Measurements from ENCODE around the gene LDLRAP1.
A peak's percentile ranks its signal among the peaks of the same experiment; 100 is the strongest.

The LDLRAP1 gene

DNA sequence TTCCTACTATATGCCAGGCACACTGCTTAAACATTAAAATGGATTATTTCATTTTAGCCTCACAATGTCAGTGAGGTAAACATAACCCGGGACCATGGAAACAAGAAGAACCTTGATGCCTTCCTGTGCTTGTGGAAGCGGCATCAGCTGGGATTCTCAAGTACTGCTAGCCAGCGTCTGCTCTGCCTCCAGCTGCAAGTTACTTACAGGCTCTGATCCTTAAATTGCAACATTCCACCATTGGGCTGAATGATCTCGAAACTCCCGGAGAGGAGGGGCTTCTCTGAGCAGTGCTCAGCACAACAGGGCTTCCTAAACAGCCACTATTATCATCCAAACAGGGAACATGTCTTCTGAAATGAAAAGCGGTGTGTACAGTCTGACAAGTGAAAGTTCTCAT lies 66.5 kb downstream of the LDLRAP1 start:
- DNase-seq = no peak

DNA sequence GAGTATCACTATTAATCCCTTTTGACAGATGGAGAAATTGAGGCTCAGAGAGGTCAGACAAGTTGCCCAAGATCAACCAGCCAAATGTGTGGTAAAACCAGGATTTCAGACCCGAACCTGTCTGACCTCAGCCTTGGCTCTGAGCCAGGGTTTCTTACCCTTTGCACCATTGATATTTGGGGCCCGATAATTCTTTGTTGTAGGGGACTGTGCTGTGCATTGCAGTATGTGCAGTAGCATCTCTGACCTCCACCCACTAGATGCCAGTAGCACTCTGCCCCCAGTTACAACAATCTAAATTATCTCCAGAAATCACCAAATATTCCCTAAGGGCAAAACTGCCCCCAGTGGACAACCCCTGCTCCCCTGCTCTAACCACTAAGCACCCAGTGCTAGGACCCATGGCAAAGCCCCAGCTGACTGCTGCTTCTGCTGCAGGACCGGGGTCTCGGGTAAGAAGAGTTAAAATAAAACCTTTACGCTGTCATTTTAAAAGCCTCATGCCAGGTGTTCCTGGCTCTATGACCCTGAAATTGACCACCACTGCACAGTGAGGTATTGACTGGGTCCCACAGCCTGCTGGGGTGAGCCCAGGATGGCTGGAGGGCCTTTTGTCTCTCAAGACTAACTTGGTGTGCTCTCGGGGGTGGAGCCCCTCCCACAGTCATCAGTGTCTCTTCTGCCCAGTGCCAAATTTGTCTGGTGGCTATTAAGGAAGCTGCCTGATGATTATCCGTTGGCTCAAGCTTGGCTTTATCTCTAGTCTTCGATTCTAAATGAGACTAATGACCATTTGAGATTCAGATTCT lies 67.6 kb downstream of the LDLRAP1 start:
- no peak for DNase-seq

DNA sequence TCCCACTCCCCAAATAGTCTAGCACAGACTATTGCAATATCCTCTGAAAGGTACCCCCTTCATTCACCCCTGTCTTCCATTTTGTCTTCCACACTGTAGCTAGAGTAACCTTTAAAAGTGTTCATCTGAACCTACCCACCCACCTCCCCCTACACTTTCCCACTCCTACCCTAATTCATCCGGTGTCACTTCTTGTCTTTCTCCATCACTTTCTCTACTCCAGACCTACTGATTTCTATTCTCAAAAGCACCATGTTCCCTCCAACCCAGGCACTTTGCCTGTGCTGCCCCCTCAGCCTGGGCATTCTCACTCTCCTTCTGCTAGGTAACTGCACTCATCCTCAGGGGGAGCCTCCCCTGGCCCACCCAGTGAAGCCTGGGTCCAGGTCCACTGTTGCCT lies 68.4 kb downstream of the LDLRAP1 start:
- no peak for DNase-seq

DNA sequence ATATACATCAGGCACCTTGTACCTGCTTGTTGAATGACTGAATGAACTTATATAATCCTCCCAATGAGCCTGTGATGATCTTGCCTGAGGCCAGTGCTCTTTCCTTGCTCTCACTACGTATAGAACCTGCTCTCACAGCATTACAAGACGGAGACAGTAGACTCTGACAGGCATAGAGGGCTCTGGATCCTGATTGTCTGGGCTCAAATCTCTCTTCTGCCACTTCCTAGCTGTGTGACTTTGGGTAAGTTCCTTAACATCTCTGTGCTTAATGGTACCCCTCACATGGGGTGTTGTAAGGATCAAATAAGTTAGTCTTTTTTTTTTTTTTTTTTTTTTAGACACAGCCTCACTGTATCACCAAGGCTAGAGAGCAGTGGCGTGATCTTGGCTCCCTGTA lies 69.0 kb downstream of the LDLRAP1 start:
- DNase-seq = no peak

DNA sequence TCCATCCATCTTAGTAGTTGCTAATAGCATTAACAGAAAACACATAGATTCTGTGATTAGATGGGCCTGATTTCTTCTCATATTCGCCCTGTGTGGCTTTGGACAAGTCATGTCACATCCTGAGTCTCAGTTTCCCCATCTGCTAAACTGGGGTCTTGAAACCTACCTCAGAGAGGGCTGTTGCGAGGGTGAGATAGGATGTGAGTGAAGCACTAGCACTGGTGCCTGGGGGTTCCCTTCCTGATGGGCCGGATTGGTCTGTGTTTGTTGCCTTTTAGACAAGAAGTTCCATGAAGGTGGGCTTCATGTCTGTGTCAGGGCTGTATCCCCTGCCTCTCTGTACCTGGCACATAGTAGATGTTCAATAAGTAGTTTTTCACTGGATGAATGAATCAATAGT lies 69.7 kb downstream of the LDLRAP1 start:
- DNase-seq = no peak

DNA sequence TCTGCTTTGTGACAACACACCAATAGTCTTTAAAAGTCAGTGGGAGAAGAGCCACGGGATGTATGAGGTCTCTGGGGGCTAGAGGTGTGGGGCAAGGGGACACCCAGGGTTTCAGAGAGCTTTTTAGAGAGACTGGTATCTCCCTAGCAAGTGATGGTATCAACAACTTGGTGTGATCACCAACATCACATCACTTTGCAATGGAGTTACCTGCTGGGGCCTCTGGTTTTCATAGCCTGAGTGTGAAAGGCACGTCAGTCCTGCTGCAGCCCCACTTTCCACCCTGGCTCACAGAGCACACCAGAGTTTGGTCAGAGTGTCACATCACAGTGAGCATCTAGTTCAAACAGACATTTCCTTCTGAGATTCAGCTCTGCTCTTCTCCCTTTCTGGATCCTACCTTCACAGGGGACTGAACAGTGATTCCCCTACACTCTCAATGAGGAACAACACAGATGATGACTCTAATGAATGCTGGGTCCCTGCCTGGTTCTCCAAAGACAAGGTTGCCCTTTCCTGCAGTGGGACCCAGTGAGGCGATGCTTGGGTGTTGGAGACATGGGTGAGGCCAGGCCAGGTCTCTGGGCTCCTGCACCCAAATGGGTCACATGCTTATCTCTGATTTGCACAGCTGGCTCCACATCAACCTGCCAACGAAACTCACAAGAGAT lies 71.2 kb downstream of the LDLRAP1 start:
- no peak for DNase-seq

DNA sequence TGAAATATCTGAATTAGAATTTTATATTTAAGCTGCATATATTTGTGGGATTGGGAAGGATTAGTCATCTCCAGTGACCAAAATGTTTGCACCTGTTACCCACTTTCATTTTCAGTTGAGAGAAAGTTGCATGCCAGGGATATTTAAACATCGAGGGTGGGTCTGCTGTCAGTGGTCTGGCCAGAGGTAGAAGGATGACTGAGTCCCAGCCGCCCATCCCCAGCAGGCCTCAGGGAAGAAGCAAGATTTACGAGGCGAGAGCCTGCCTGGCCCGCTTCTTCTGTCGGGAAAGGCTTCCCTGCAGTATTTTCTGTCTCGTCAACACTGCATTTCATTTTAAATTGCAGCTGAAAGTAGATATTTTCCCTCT lies 71.8 kb downstream of the LDLRAP1 start:
- no peak for DNase-seq

DNA sequence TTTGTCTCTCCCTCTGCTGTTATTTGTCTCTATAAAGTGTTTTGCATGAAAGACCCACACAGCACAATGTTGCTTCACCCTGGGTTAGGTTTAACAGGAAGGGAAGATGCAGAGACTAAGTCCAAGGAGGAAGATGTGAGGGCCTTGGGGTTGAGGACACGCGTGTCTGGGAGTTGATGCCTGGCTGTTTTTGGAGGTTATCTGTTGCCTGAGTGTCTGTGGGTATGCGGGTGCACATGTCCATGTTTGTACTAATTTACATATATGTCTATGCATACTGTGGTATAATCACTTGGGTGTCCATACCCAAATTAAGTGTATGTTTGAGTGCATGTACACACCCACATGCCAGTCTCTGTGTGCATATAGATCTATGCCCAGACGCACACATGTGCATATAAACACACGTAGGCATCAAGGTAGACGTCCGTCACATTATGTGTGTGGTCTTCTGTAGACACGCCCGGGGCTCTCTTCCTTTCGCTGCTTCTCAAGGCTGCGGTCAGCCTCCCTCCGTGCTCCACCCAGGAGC lies 72.2 kb downstream of the LDLRAP1 start:
- no peak for DNase-seq

DNA sequence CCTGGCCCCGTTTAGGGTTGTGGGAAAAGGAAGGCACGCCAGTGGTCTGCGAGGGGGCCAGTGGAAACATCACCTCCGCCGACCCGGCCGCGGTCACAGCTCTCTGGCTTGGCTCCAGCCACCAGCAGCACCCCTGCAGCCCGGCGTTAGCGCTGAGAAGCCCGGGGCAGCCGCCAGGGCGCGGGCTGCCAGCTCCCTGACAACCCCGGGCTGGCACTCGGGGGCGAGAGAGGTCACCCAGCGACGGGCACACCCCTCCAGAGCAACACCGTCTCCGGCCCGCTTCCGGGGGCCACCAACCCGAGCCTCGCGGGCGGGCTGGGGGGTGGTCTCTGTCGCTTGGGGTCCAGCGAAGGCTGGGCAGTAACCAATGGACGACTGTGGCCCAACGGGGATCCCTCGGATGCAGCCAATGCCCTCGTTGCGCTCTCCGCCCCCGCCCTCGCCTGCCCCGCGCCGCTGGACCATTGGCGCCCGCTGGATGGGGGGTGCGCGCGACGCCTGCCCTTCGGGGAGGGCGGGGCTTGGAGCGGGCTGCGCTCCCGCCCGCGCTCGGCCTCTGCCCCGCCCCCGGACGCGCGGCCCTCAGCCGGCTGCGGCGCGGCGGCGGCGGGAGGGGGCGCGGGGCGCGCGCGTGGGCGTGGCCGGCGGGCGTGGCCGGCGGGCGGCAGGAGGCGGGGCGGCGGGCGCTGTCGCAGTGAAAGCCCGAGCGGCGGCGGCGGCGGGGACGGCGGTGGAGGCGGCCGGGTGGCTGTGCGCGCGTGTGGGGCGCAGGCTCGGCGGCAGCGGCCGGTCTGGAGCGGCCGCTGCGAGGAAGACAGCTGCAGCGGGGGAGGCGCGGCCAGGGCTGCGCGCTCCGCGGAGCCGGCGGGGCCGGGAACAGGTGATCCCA lies 72.9 kb downstream of the LDLRAP1 start, which contains the start of gene MAN1C1:
MAN1C1 (plus strand) TSS at position 697 of the 892 bp plus-strand sequence. CDS start 1,007 bp downstream, outside the sequence.
- peak; percentile 56 for DNase-seq

DNA sequence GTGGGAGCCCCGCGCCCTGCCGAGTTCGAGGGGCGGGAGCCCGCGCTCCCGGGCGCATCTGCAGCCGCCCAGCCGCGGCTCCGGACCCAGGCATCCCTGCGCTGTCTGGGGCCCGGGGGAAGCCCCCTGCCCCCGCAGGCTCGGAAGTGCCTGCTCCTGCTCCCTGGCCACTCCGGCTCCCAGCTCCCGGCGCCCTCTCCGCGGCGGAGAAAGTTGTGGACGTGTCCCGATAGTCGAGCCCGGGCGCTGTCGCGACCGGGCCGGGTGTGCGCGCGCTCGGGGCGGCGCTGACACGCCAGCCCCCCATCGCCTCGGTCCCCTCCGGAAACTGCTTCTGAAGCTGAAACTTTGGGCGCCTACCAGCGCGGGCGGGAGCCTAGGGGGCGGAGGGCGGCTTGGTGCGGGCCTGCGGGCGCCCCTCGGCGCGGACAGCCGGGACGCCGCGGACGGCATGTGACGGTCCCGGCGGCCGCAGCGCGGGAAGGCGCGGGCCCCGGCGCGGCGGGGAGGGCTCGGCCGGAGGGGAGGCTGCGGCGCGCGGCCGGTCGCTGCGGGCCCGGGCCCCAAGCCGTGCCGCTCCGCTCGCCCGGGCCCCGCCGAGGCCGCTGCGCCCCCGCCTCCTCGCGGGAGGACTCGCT lies 73.7 kb downstream of the LDLRAP1 start:
- DNase-seq = no peak

DNA sequence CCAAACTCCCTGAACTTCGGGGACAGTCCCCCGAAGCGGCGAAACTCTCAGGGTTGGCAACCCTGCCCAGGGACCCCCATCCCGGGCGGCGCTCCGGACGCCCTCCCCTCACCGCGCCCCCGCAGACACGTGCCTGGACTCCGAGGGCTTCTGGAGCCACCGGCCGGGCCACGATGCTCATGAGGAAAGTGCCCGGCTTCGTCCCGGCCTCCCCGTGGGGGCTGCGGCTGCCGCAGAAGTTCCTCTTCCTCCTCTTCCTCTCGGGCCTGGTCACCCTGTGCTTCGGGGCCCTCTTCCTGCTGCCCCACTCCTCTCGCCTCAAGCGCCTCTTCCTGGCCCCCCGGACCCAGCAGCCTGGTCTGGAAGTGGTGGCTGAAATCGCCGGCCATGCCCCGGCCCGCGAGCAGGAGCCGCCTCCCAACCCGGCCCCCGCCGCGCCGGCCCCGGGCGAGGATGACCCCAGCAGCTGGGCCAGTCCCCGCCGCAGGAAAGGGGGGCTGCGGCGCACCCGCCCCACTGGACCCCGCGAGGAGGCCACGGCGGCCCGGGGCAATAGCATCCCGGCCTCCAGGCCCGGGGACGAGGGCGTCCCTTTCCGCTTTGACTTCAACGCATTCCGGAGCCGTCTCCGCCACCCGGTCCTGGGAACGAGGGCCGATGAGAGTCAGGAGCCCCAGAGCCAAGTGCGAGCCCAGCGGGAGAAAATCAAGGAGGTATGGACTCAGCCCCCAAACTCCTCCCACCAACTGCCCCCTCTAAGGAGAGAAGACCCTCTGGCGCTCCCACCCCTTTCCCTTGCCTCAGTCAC lies 74.4 kb downstream of the LDLRAP1 start:
- no peak for DNase-seq

DNA sequence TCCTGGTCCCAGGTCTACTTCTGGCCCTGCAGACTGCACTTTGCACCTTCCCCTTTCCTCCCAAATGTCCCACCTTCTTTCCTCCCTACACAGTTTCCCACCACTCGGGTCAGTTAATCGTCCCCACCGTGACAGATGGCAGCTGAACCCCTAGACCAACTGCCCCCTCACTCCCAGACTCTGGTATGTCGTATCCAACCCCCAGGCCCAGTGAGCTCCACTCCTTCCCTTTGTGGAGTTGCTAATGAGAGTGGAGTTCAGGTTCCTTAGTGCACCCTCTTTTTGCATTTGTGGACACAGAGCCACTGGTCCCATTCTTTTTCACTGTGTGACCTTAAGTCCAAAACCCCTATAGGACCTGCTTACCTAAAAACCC lies 75.0 kb downstream of the LDLRAP1 start:
- no peak for DNase-seq

All from GOT3 (cell line).